T-helper 17 cell (primary cell): ENCODE results near the gene RPL19. TPM values are rescaled to one million over a fixed set of nuclear protein-coding genes. Genes with fewer than 3 reads are reported as not detected.
A peak's percentile ranks its signal among the peaks of the same experiment; 100 is the strongest.
"Not testable (repeated sequence)": the region's sequence is repeated elsewhere in the genome, so short reads cannot be mapped to it uniquely, and the experiment has no call there.

Source experiments
- ATAC-seq: fragments of 150-1000 bp; cut with Tn5 transposase; 2 replicates; pipeline ENCODE4 v1.10.0; 2021; ENCODE audit warnings: mild to moderate bottlenecking, moderate library complexity
- DNase-seq, 3 donors: peaks; one replicate each; pipeline versions ENCODE4 v3.0.0 to v3.0.0-alpha.2; 2020 to 2021
- H3K9me3 ChIP-seq: one replicate; pipeline ENCODE4 v1.7.0; 2013; ENCODE audit warnings: low read length, mild to moderate bottlenecking; ENCODE audit not compliant: control insufficient read depth, poor library complexity, severe bottlenecking
- H3K27ac Mint-ChIP-seq: one replicate; pipeline ENCODE4 v1.8.0; 2022; ENCODE audit warnings: mild to moderate bottlenecking, moderate library complexity, mixed read lengths
- H3K27me3 Mint-ChIP-seq: one replicate; pipeline ENCODE4 v1.8.0; 2022; ENCODE audit warnings: mixed read lengths
- H3K36me3 Mint-ChIP-seq: one replicate; pipeline ENCODE4 v1.8.0; 2022; ENCODE audit warnings: low read depth, mixed read lengths
- H3K4me1 Mint-ChIP-seq: one replicate; pipeline ENCODE4 v1.8.0; 2022; ENCODE audit warnings: mild to moderate bottlenecking, mixed read lengths
- H3K4me3 Mint-ChIP-seq: one replicate; pipeline ENCODE4 v1.8.0; 2022; ENCODE audit warnings: mild to moderate bottlenecking, moderate library complexity, mixed read lengths
- total RNA-seq, 4 donors: library from RNA in 2 of 4; stranded (reverse) in 2 of 4; gene quantifications; one replicate each; pipeline ENCODE4 v1.2.3 and lab custom pipeline; 2022 to 2026

Gene RPL19
- total RNA-seq, 2 donors from 2014 or later = 3,035 to 3,199 TPM

- Mint-ChIP-seq H3K4me3 (peak overlapping the region; percentile 83), H3K4me1 (peaks cover 26% of the 10 kb centered on the region)
- ATAC-seq = peak; percentile 93
These were observed 38.4 kb downstream of the RPL19 start for GRCh38 chr17:39238311-39238972.

GRCh38 chr17:39239640-39240314, 39.7 kb downstream of the RPL19 start:
- H3K4me3 Mint-ChIP-seq = peak overlapping the region; percentile 28
- H3K36me3 Mint-ChIP-seq = no peaks in the 10 kb centered on the region
- ATAC-seq = peak; percentile 55

More at GRCh38 chr17:39238311-39238972, 38.4 kb downstream of the RPL19 start:
- H3K9me3 ChIP-seq = no peaks in the 10 kb centered on the region
- DNase-seq = peak; percentile 63 to 77 (median 64)
- Mint-ChIP-seq H3K36me3 (no peaks in the 10 kb centered on the region), H3K27me3 (no peaks in the 10 kb centered on the region), H3K27ac (peak overlapping the region; percentile 91)

GRCh38 chr17:39240631-39241030, 40.5 kb downstream of the RPL19 start:
- Mint-ChIP-seq H3K4me3 (no peak overlapping the region), H3K27me3 (no peaks in the 10 kb centered on the region), H3K36me3 (no peaks in the 10 kb centered on the region), H3K27ac (no peak overlapping the region), H3K4me1 (peaks cover 29% of the 10 kb centered on the region)
- no peaks in the 10 kb centered on the region for H3K9me3 ChIP-seq
- ATAC-seq (no peak), DNase-seq (no peak)

More at GRCh38 chr17:39239640-39240314, 39.7 kb downstream of the RPL19 start:
- peak; percentile 52 to 71 (median 58) for DNase-seq
- Mint-ChIP-seq H3K4me1 (peaks cover 31% of the 10 kb centered on the region), H3K27me3 (no peaks in the 10 kb centered on the region), H3K27ac (peak overlapping the region; percentile 91)
- H3K9me3 ChIP-seq = no peaks in the 10 kb centered on the region

DNA sequence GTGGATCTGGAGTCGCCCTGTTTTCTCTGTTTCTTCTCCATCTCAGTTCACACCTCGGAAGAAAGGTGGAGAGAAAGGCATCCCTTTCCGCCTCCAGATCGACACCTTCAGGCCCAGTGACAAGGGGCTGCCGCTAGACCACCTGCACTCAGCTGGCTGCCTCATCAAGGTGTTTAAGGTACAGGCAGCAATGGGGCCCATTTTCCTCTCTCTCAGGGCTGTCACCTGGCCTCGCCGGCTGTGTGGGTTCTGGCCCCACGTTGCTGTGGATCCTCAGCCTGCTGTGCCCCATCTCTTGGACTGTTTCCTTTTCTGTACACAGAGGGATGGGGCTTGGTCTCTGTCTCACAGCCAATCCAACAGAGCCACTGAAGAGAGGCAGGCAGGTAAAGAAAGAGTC, 43.1 kb downstream of the RPL19 start:
- H3K4me1 Mint-ChIP-seq = peaks cover 21% of the 10 kb centered on the region
- ATAC-seq = no peak
- H3K36me3 Mint-ChIP-seq = no peaks in the 10 kb centered on the region
- no peaks in the 10 kb centered on the region for H3K9me3 ChIP-seq
- no peaks in the 10 kb centered on the region for H3K27me3 Mint-ChIP-seq
- H3K27ac Mint-ChIP-seq = no peak overlapping the region
- DNase-seq = no peak
- no peak overlapping the region for H3K4me3 Mint-ChIP-seq

DNA sequence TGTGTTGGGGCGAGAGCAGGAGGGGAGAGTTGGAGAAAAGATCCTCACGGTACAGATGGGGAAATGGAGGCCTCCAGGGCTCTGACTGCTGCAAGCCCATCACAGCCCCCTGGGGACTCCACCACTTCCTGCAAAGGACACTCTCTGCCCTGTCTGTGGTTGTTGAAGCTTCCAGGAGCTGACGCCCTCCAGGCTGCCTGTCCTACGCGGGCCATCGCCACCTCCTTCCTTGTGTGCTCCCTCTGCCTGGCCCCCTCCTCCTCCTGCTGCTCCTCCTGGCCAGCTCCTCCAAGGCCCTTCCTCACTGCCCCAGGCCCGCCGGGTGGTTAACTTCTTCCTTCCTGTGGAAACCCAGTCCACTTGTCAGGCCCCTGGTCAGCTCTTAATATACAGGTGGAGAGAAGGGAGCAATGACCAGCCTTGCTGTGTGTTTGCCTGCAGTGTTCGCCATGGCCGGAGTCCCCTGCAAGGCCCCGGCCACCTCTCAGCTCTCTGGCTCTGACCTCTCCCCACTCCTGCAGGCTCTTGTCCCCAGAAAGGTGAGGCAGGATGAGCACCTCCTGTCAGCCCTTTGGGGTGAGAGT, 44.0 kb downstream of the RPL19 start:
- H3K36me3 Mint-ChIP-seq = no peaks in the 10 kb centered on the region
- H3K4me1 Mint-ChIP-seq = peaks cover 13% of the 10 kb centered on the region
- ATAC-seq (no peak), DNase-seq (no peak)
- H3K4me3 Mint-ChIP-seq = no peak overlapping the region
- H3K27me3 Mint-ChIP-seq = no peaks in the 10 kb centered on the region
- no peak overlapping the region for H3K27ac Mint-ChIP-seq
- no peaks in the 10 kb centered on the region for H3K9me3 ChIP-seq

GRCh38 chr17:39244600-39245570, 44.8 kb downstream of the RPL19 start:
- Mint-ChIP-seq H3K27me3 (no peaks in the 10 kb centered on the region), H3K4me3 (no peak overlapping the region), H3K36me3 (no peaks in the 10 kb centered on the region), H3K27ac (no peak overlapping the region), H3K4me1 (peaks cover 6% of the 10 kb centered on the region)
- ATAC-seq = peak; percentile 93
- no peaks in the 10 kb centered on the region for H3K9me3 ChIP-seq
- peak; percentile 68 to 82 (median 69) for DNase-seq

- DNase-seq (no peak), ATAC-seq (no peak)
- H3K9me3 ChIP-seq = no peaks in the 10 kb centered on the region
- no peaks in the 10 kb centered on the region for H3K36me3 Mint-ChIP-seq
- no peak overlapping the region for H3K27ac Mint-ChIP-seq
- H3K4me3 Mint-ChIP-seq = no peak overlapping the region
- H3K4me1 Mint-ChIP-seq = peaks cover 5% of the 10 kb centered on the region
- no peaks in the 10 kb centered on the region for H3K27me3 Mint-ChIP-seq
These were observed 46.2 kb downstream of the RPL19 start for GRCh38 chr17:39246274-39246673.

DNA sequence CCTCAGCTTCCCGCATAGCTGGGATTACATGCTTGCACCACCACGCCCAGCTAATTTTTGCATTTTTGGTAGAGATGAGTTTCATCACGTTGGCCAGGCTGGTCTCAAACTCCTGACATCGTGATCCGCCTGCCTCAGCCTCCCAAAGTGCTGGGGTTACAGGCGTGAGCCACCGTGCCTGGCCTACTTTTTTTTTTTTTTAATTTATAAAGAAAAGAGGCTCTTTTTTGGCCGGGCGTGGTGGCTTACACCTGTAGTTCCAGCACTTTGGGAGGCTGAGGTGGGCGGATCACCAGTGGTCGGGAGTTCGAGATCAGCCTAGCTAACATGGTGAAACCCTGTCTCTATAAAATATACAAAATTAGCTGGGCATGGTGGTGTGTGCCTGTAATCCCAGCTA, 50.0 kb downstream of the RPL19 start:
- H3K27me3 Mint-ChIP-seq, H3K9me3 ChIP-seq, ATAC-seq, DNase-seq, H3K36me3 Mint-ChIP-seq, H3K4me3 Mint-ChIP-seq, H3K27ac Mint-ChIP-seq, H3K4me1 Mint-ChIP-seq: not testable (repeated sequence)

DNA sequence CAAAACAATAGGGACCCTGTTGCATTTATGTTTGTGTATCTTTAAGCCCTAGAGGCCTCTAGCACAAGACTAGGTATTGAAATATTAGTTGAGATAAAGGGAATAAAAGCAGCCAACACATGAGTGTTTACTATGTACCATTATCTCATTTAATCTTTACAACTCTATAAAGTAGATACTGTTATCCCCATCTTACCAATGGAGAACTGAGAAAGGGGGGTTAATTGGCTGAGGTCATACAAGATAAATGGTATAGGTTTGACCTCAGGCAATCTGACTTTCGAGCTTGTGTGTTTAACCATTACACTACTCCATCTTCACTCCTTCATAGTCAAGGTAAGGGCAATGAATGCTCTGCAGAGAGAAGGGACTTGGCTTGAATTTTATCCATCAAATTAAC, 51.9 kb downstream of the RPL19 start:
- H3K36me3 Mint-ChIP-seq = peaks cover 8% of the 10 kb centered on the region
- no peak overlapping the region for H3K4me3 Mint-ChIP-seq
- H3K27me3 Mint-ChIP-seq = no peaks in the 10 kb centered on the region
- no peaks in the 10 kb centered on the region for H3K9me3 ChIP-seq
- no peak overlapping the region for H3K27ac Mint-ChIP-seq
- ATAC-seq (no peak), DNase-seq (no peak)
- no peaks in the 10 kb centered on the region for H3K4me1 Mint-ChIP-seq

GRCh38 chr17:39252788-39253460, 52.8 kb downstream of the RPL19 start:
- Mint-ChIP-seq H3K27me3 (no peaks in the 10 kb centered on the region), H3K4me3 (no peak overlapping the region), H3K27ac (no peak overlapping the region), H3K4me1 (peaks cover 2% of the 10 kb centered on the region), H3K36me3 (peaks cover 8% of the 10 kb centered on the region)
- no peaks in the 10 kb centered on the region for H3K9me3 ChIP-seq
- ATAC-seq = no peak
- no peak for DNase-seq
